Activated T-helper 1 cell treated with Interleukin-2 at 50 U/mL for 16 hours (primary cell): ENCODE results near the gene PTRH2.
"Not testable (repeated sequence)": the region's sequence is repeated elsewhere in the genome, so short reads cannot be mapped to it uniquely, and the experiment has no call there.

ENCODE experiments used
- DNase-seq: peaks from one replicate; pipeline ENCODE4 v3.0.0-alpha.2; 2020; ENCODE audit warnings: low read depth

Gene PTRH2

GRCh38 chr17:59669411-59669810 is 37.8 kb downstream of the PTRH2 start:
- no peak for DNase-seq

DNA sequence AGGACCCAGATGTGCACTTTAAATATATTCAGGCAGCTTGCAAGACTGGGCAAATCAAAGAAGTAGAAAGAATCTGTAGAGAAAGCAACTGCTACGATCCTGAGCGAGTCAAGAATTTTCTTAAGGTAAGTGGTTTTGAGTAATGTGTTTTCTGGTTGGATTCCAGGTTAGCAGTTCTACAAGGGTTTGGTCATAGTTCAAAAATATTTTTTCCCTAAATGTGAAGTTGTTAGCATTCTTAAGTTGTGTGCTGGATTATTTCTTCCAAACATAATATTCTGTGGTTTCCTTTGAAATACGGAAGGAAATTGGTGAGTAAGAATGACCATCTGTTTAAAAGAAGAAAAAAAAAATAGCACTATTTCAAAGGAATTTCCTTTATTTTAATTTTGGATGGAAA is 38.4 kb downstream of the PTRH2 start:
- no peak for DNase-seq

DNA sequence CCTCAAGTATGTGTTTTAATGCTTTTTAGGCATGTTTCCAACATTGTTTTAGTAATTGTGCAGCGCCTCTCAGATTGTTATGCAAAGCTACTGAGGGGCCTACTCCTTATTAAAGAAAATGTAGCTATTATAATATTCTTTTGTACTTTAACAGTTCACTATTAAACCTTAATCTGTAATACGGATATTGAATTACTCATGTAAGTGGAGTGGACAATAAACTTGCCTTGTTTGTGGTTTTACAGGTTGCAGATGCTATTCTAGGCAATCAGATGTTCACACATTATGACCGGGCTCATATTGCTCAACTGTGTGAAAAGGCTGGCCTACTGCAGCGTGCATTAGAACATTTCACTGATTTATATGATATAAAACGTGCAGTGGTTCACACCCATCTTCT is 41.0 kb downstream of the PTRH2 start:
- DNase-seq: no peak

GRCh38 chr17:59656624-59657023 is 50.6 kb downstream of the PTRH2 start:
- not testable (repeated sequence) for DNase-seq

DNA sequence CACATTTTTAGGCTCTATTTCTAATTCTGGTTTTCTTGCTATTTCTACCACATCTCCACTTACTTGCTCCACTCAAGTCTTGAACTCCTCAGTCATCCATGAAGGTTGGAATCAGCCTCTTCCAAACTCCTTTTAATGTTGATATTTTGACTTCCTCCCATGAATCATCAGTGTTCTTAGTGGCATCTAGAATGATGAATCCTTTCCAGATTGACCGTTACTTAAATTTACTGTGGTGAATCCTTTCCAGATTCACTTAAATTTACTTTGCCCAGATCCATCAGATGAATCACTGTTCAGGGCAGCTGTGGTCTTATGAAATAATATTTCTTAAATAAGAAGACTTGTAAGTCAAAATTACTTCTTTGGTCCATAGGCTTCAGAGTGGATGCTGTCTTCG is 55.1 kb downstream of the PTRH2 start:
- DNase-seq: no peak

GRCh38 chr17:59651346-59651745 is 55.9 kb downstream of the PTRH2 start:
- no peak for DNase-seq

- DNase-seq: no peak
These were observed 56.6 kb downstream of the PTRH2 start for GRCh38 chr17:59650642-59651041.

DNA sequence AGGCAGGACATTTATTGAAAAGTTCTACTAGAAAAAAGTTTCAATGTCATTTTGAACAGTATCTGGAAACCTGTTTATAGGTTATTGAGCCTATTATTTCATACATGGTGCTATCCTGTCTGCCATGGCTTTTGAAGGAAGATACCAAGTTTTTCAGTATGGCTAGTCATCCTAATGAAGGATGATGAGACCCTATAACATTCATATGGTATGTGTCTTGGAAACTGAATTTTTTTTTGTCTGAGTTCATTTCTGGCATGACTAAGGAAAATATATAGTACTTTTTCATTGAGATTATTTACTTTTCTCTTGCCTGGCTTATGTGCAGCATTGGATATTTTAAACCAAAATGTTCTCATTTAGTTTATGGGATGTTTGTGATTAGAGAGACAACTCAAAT is 57.3 kb downstream of the PTRH2 start:
- no peak for DNase-seq
